ENCODE measurements around the gene RTKN. TPM values are rescaled to one million over a fixed set of nuclear protein-coding genes. Genes with fewer than 3 reads are reported as not detected.

The RTKN gene
- total RNA-seq, 2 donors from 2014 or later, result 36.1 to 80.8 TPM

DNA sequence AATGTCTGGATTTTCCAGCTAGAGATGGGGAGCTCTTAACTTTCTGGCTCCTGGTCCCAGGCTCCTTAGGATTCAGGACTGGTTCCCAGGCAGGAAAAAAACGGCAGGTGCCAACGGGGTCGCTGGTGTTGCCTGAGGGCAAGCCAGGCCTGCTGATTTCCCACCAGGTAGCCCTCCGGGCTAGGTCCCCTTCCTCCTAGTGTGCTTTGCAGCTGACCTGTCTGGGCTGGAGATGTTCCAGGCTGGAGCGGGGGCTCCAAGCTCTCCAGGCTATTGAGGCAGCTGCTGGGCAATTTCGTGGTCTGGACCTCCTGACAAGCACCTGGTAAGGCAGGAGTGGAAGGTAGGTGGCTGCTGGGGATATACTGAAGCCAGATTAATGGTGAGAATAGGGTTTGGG lies 32.7 kb upstream of the RTKN start:
- TF ChIP-seq, protein P1, sequence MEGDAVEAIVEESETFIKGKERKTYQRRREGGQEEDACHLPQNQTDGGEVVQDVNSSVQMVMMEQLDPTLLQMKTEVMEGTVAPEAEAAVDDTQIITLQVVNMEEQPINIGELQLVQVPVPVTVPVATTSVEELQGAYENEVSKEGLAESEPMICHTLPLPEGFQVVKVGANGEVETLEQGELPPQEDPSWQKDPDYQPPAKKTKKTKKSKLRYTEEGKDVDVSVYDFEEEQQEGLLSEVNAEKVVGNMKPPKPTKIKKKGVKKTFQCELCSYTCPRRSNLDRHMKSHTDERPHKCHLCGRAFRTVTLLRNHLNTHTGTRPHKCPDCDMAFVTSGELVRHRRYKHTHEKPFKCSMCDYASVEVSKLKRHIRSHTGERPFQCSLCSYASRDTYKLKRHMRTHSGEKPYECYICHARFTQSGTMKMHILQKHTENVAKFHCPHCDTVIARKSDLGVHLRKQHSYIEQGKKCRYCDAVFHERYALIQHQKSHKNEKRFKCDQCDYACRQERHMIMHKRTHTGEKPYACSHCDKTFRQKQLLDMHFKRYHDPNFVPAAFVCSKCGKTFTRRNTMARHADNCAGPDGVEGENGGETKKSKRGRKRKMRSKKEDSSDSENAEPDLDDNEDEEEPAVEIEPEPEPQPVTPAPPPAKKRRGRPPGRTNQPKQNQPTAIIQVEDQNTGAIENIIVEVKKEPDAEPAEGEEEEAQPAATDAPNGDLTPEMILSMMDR (IDR thresholded peaks at IDR 0.05), result no peak
- TF ChIP-seq POLR2A (IDR thresholded peaks at IDR 0.05), result no peak
- DNase-seq (no peak), ATAC-seq (no peak)
- Histone ChIP-seq H3K27me3 (no peaks in the 10 kb centered on the region), H3K4me3 (no peak overlapping the region), H3K36me3 (replicated peaks in 1 of 2; ENCODE audit: insufficient read depth in 1 of 2, low read depth in 2 of 2) (peaks cover 0 to 3% of the 10 kb centered on the region in 2 donors), H3K27ac (no peak overlapping the region), H3K4me1 (peaks cover 22% of the 10 kb centered on the region), H3K9me3 (no peaks in the 10 kb centered on the region)
- WGBS, 2 donors, result 87 to 88% methylated on average over 5 to 6 of the region's 6 CpGs
- intact Hi-C loops (cut with DNase I), result no loop called here

DNA sequence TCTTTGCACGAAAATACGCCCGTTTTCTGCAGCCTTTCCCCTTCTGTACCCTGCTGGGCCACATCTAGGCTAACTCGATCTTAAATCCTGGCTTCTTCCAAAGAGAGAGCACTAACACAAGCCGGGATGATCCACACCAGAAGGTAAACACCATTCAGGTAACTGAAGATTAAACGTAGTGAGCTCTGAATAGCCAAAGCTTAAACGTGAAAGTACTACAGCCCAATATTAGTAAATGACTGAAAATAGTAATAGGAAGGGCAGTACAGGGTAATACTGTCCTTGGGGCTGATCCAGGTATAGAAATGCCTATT lies 31.2 kb upstream of the RTKN start:
- Histone ChIP-seq H3K9me3 (no peaks in the 10 kb centered on the region), H3K4me1 (peaks cover 22% of the 10 kb centered on the region), H3K4me3 (peak overlapping the region; percentile 28 to 54), H3K36me3 (replicated peaks in 1 of 2; ENCODE audit: insufficient read depth in 1 of 2, low read depth in 2 of 2) (peaks cover 0 to 3% of the 10 kb centered on the region in 2 donors), H3K27ac (peak overlapping the region; percentile 73 to 92 (median 90)), H3K27me3 (no peaks in the 10 kb centered on the region)
- peak; percentile 6 for ATAC-seq
- TF ChIP-seq, protein P1 (IDR thresholded peaks at IDR 0.05), result no peak
- no peak for TF ChIP-seq POLR2A (IDR thresholded peaks at IDR 0.05)
- intact Hi-C loops (cut with DNase I), result no loop called here
- no peak for DNase-seq
- 4 to 11% methylated on average over 7 of the region's 7 CpGs for WGBS, 2 donors

GRCh38 chr2:74472086-74472944 lies 30.6 kb upstream of the RTKN start, which contains the start of gene MRPL53:
TSS of gene MRPL53 (minus strand) at chr2:74472680. CDS start at chr2:74472660, 20 bp downstream.
- Histone ChIP-seq H3K4me1 (peaks cover 22% of the 10 kb centered on the region), H3K36me3 (replicated peaks in 1 of 2; ENCODE audit: insufficient read depth in 1 of 2, low read depth in 2 of 2) (peaks cover 0 to 3% of the 10 kb centered on the region in 2 donors), H3K27ac (peak within 1 kb of the TSS; percentile 73 to 92 (median 90)), H3K27me3 (no peaks in the 10 kb centered on the region), H3K9me3 (no peaks in the 10 kb centered on the region), H3K4me3 (peak within 1 kb of the TSS; percentile 28 to 54)
- TF ChIP-seq POLR2A (IDR thresholded peaks at IDR 0.05), result peak; percentile 59 to 91 (median 88)
- TF ChIP-seq, protein P1 (IDR thresholded peaks at IDR 0.05), result no peak
- intact Hi-C loops (cut with DNase I), result no loop called here
- WGBS, 2 donors, result 0 to 1% methylated on average over 47 to 66 of the region's 66 CpGs
- DNase-seq, result peak; percentile 94 to 96 (median 95)
- ATAC-seq, result peak; percentile 96

- Histone ChIP-seq H3K4me1 (peaks cover 23% of the 10 kb centered on the region), H3K9me3 (no peaks in the 10 kb centered on the region), H3K36me3 (replicated peaks in 1 of 2; ENCODE audit: insufficient read depth in 1 of 2, low read depth in 2 of 2) (peaks cover 0 to 3% of the 10 kb centered on the region in 2 donors), H3K27me3 (no peaks in the 10 kb centered on the region), H3K4me3 (peak overlapping the region; percentile 28 to 54), H3K27ac (peak overlapping the region; percentile 73 to 92 (median 90))
- DNase-seq (no peak), ATAC-seq (no peak)
- WGBS, 2 donors, result 53 to 57% methylated on average over 16 of the region's 16 CpGs
- no peak for TF ChIP-seq POLR2A (IDR thresholded peaks at IDR 0.05)
- TF ChIP-seq, protein P1 (IDR thresholded peaks at IDR 0.05), result no peak
- intact Hi-C loops (cut with DNase I), result no loop called here
Measured at GRCh38 chr2:74471332-74472065, 29.8 kb upstream of the RTKN start.
